ENCODE results near the gene TMOD1. TPM values are rescaled to one million over a fixed set of nuclear protein-coding genes. Genes with fewer than 3 reads are reported as not detected.
"Not testable (repeated sequence)": the region's sequence is repeated elsewhere in the genome, so short reads cannot be mapped to it uniquely, and the experiment has no call there.

Gene TMOD1
- total and polyA plus RNA-seq, 5 donors from 2014 or later, result 2.4 to 11.0 (median 3.7) TPM

DNA sequence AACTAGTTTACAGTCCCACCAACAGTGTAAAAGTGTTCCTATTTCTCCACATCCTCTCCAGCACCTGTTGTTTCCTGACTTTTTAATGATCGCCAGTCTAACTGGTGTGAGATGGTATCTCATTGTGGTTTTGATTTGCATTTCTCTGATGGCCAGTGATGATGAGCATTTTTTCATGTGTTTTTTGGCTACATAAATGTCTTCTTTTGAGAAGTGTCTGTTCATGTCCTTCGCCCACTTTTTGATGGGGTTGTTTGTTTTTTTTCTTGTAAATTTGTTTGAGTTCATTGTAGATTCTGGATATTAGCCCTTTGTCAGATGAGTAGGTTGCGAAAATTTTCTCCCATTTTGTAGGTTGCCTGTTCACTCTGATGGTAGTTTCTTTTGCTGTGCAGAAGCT is 80.1 kb downstream of the TMOD1 start:
- not testable (repeated sequence) for H3K27me3 ChIP-seq (ENCODE audit: control insufficient read depth, insufficient read depth, low read length); H3K27ac Mint-ChIP-seq; H3K36me3 Mint-ChIP-seq; H3K4me3 ChIP-seq (ENCODE audit: low read depth, low read length); ATAC-seq (ENCODE audit: low read depth in 2 of 2); H3K4me1 ChIP-seq (ENCODE audit: control insufficient read depth, insufficient read depth, low read length, poor library complexity, severe bottlenecking); H3K27me3 Mint-ChIP-seq; H3K4me1 Mint-ChIP-seq; H3K36me3 ChIP-seq (ENCODE audit: control insufficient read depth, insufficient read depth, low read length); H3K9me3 Mint-ChIP-seq; H3K4me3 Mint-ChIP-seq; H3K27ac ChIP-seq (ENCODE audit: insufficient read depth, low read length, poor library complexity, severe bottlenecking); H3K9me3 ChIP-seq (ENCODE audit: control insufficient read depth in 2 of 2, low read length in 2 of 2); DNase-seq

DNA sequence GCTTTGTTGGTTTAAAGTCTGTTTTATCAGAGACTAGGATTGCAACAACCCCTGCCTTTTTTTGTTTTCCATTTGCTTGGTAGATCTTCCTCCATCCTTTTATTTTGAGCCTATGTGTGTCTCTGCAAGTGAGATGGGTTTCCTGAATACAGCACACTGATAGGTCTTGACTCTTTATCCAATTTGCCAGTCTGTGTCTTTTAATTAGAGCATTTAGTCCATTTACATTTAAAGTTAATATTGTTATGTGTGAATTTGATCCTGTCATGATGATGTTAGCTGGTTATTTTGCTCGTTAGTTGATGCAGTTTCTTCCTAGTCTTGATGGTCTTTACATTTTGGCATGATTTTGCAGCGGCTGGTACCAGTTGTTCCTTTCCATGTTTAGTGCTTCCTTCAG is 83.3 kb downstream of the TMOD1 start:
- H3K27me3 Mint-ChIP-seq; H3K36me3 ChIP-seq (ENCODE audit: control insufficient read depth, insufficient read depth, low read length); H3K27ac Mint-ChIP-seq; H3K4me1 Mint-ChIP-seq; H3K27ac ChIP-seq (ENCODE audit: insufficient read depth, low read length, poor library complexity, severe bottlenecking); H3K4me3 Mint-ChIP-seq; H3K4me3 ChIP-seq (ENCODE audit: low read depth, low read length); DNase-seq; H3K36me3 Mint-ChIP-seq; H3K9me3 ChIP-seq (ENCODE audit: control insufficient read depth in 2 of 2, low read length in 2 of 2); ATAC-seq (ENCODE audit: low read depth in 2 of 2); H3K27me3 ChIP-seq (ENCODE audit: control insufficient read depth, insufficient read depth, low read length); H3K4me1 ChIP-seq (ENCODE audit: control insufficient read depth, insufficient read depth, low read length, poor library complexity, severe bottlenecking): not testable (repeated sequence)
- peaks cover 0 to 13% (median 4%) of the 10 kb centered on the region in 7 donors for H3K9me3 Mint-ChIP-seq

DNA sequence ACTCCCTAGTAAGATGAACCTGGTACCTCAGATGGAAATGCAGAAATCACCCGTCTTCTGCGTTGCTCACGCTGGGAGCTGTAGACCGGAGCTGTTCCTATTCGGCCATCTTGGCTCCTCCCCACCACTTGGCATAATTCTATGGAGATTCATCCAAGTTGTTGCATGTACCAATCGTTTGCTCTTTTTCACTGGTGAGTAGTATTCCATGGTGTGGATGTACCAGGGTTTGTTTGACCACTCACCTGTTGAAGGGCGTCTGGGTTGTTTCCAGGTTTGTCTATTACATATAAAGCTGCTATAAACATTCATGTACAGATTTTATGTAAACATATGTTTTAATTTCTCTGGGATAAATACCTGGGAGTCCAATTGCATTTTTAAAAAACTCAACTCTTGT is 85.4 kb downstream of the TMOD1 start:
- not testable (repeated sequence) for H3K27me3 ChIP-seq (ENCODE audit: control insufficient read depth, insufficient read depth, low read length); H3K27ac Mint-ChIP-seq; H3K4me3 ChIP-seq (ENCODE audit: low read depth, low read length); ATAC-seq (ENCODE audit: low read depth in 2 of 2); H3K27me3 Mint-ChIP-seq; H3K27ac ChIP-seq (ENCODE audit: insufficient read depth, low read length, poor library complexity, severe bottlenecking); DNase-seq; H3K36me3 ChIP-seq (ENCODE audit: control insufficient read depth, insufficient read depth, low read length); H3K9me3 ChIP-seq (ENCODE audit: control insufficient read depth in 2 of 2, low read length in 2 of 2); H3K4me1 Mint-ChIP-seq; H3K9me3 Mint-ChIP-seq; H3K4me1 ChIP-seq (ENCODE audit: control insufficient read depth, insufficient read depth, low read length, poor library complexity, severe bottlenecking); H3K4me3 Mint-ChIP-seq; H3K36me3 Mint-ChIP-seq

DNA sequence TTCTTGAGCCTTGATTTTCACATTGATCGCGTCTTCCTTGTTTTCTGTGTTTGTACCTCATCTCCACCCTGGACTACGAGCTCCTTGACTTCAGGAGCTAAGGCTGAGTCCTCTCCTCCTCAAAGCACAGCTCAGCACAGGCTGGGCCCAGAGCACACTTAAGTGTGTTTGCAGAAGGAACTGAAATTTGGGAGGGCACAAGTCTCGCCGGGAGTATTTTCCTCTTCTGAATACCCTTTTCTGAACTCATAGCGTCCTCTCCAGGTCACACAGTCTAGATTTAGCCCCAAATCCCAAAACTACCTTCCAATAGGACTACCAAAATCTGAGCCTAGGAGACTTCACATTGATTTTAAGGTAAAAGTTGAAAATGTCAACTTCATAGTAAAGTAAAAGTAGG is 90.1 kb downstream of the TMOD1 start:
- ATAC-seq (ENCODE audit: low read depth in 2 of 2) (no peak), DNase-seq (no peak)
- Mint-ChIP-seq H3K4me1 (peaks cover 0 to 2% (median 0%) of the 10 kb centered on the region in 4 donors), H3K4me3 (no peak overlapping the region), H3K36me3 (peaks cover 12% of the 10 kb centered on the region), H3K27me3 (no peaks in the 10 kb centered on the region), H3K27ac (no peak overlapping the region), H3K9me3 (peaks cover 0 to 10% (median 4%) of the 10 kb centered on the region in 7 donors)
- Histone ChIP-seq H3K4me1 (ENCODE audit: control insufficient read depth, insufficient read depth, low read length, poor library complexity, severe bottlenecking) (no peaks in the 10 kb centered on the region), H3K36me3 (ENCODE audit: control insufficient read depth, insufficient read depth, low read length) (peaks cover 2% of the 10 kb centered on the region), H3K9me3 (ENCODE audit: control insufficient read depth in 2 of 2, low read length in 2 of 2) (no peaks in the 10 kb centered on the region), H3K27me3 (ENCODE audit: control insufficient read depth, insufficient read depth, low read length) (no peaks in the 10 kb centered on the region), H3K27ac (ENCODE audit: insufficient read depth, low read length, poor library complexity, severe bottlenecking) (no peak overlapping the region), H3K4me3 (ENCODE audit: low read depth, low read length) (no peak overlapping the region)

DNA sequence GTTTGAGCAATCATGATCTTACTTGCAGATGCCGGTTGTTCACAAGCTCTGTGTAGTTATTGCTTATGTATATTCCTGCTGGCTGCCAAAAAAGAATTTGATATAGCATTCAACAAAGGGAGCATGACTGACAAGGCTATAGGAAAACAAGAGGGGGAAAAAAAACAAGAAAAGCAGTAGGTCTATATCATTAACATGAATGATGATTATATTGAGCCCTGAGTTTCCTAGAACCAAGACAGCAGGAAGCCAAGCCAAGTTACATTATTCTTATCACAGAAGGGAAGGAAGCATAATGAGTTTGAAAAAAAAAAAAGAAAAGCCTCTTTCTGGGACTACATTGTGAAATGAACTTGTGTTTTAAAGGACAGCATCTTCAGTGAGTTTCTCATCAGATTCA is 90.7 kb downstream of the TMOD1 start:
- Histone ChIP-seq H3K27me3 (ENCODE audit: control insufficient read depth, insufficient read depth, low read length) (no peaks in the 10 kb centered on the region), H3K27ac (ENCODE audit: insufficient read depth, low read length, poor library complexity, severe bottlenecking) (no peak overlapping the region), H3K4me3 (ENCODE audit: low read depth, low read length) (no peak overlapping the region), H3K36me3 (ENCODE audit: control insufficient read depth, insufficient read depth, low read length) (peaks cover 2% of the 10 kb centered on the region), H3K9me3 (ENCODE audit: control insufficient read depth in 2 of 2, low read length in 2 of 2) (no peaks in the 10 kb centered on the region), H3K4me1 (ENCODE audit: control insufficient read depth, insufficient read depth, low read length, poor library complexity, severe bottlenecking) (no peaks in the 10 kb centered on the region)
- no peak overlapping the region for H3K27ac Mint-ChIP-seq
- no peaks in the 10 kb centered on the region for H3K27me3 Mint-ChIP-seq
- DNase-seq (no peak), ATAC-seq (ENCODE audit: low read depth in 2 of 2) (no peak)
- no peak overlapping the region for H3K4me3 Mint-ChIP-seq
- peaks cover 0 to 9% (median 2%) of the 10 kb centered on the region in 7 donors for H3K9me3 Mint-ChIP-seq
- H3K36me3 Mint-ChIP-seq, result peaks cover 12% of the 10 kb centered on the region
- H3K4me1 Mint-ChIP-seq, result peaks cover 0 to 2% (median 0%) of the 10 kb centered on the region in 4 donors

DNA sequence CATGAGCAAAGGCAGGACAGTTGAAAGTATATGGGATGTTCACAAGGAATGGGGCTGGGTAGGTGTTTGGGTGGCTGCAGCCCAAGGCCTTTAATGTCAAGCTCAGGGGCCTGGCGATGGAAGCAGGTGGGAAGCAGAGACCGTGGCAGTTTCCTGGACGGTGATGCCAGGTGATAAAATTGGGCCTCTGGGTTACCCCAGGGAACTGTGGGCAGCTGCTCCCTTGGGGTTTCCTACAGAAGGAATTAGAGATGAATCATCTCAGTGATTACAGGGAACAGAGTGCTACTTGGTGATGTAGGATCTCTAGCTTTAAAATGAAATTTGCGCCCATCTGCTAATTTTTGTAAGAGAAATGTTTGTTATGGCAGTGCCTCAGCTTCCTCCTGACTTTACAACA is 92.5 kb downstream of the TMOD1 start:
- H3K36me3 ChIP-seq (ENCODE audit: control insufficient read depth, insufficient read depth, low read length), result peaks cover 2% of the 10 kb centered on the region
- no peaks in the 10 kb centered on the region for H3K27me3 Mint-ChIP-seq
- H3K27me3 ChIP-seq (ENCODE audit: control insufficient read depth, insufficient read depth, low read length), result no peaks in the 10 kb centered on the region
- H3K4me3 ChIP-seq (ENCODE audit: low read depth, low read length), result no peak overlapping the region
- no peak overlapping the region for H3K27ac Mint-ChIP-seq
- DNase-seq, result no peak
- H3K4me1 Mint-ChIP-seq, result peaks cover 6 to 9% (median 7%) of the 10 kb centered on the region in 4 donors
- peaks cover 3% of the 10 kb centered on the region for H3K4me1 ChIP-seq (ENCODE audit: control insufficient read depth, insufficient read depth, low read length, poor library complexity, severe bottlenecking)
- H3K9me3 Mint-ChIP-seq, result peaks cover 0 to 2% (median 0%) of the 10 kb centered on the region in 7 donors
- peaks cover 12% of the 10 kb centered on the region for H3K36me3 Mint-ChIP-seq
- H3K4me3 Mint-ChIP-seq, result no peak overlapping the region
- H3K27ac ChIP-seq (ENCODE audit: insufficient read depth, low read length, poor library complexity, severe bottlenecking), result no peak overlapping the region
- no peaks in the 10 kb centered on the region for H3K9me3 ChIP-seq (ENCODE audit: control insufficient read depth in 2 of 2, low read length in 2 of 2)
- no peak for ATAC-seq (ENCODE audit: low read depth in 2 of 2)

DNA sequence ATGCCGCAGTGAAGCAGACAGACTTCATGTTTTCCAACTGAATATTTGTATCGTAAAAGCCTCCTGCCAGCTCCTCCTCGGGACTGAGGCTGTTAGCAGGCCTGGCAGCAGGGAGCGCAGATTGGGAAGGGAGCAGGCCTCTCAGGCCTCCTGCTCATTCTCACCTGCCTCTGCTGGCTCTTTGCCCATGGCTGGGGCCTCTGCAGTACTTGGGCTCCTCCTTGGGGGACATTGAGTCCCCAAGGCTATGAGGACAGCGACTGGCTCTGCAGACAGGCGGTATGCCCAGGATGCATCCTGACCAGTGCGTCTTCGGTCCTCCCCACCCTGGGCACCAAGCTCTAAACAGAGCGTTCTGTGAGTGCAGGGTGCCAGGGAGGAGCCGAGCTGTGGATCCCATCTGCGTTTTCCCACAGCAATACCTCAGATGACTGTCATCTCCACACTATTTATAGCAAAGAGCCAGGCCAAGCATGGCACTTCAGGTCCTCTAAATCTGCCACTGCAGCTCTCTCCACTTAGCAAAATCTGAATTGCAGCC is 93.0 kb downstream of the TMOD1 start:
- Histone ChIP-seq H3K4me1 (ENCODE audit: control insufficient read depth, insufficient read depth, low read length, poor library complexity, severe bottlenecking) (peaks cover 3% of the 10 kb centered on the region), H3K9me3 (ENCODE audit: control insufficient read depth in 2 of 2, low read length in 2 of 2) (no peaks in the 10 kb centered on the region), H3K4me3 (ENCODE audit: low read depth, low read length) (no peak overlapping the region), H3K36me3 (ENCODE audit: control insufficient read depth, insufficient read depth, low read length) (peaks cover 2% of the 10 kb centered on the region), H3K27me3 (ENCODE audit: control insufficient read depth, insufficient read depth, low read length) (no peaks in the 10 kb centered on the region), H3K27ac (ENCODE audit: insufficient read depth, low read length, poor library complexity, severe bottlenecking) (no peak overlapping the region)
- Mint-ChIP-seq H3K27me3 (no peaks in the 10 kb centered on the region), H3K9me3 (peaks cover 0 to 2% (median 0%) of the 10 kb centered on the region in 7 donors), H3K36me3 (peaks cover 12% of the 10 kb centered on the region), H3K4me3 (no peak overlapping the region), H3K4me1 (peaks cover 6 to 9% (median 7%) of the 10 kb centered on the region in 4 donors), H3K27ac (no peak overlapping the region)
- ATAC-seq (ENCODE audit: low read depth in 2 of 2) (no peak), DNase-seq (no peak)

DNA sequence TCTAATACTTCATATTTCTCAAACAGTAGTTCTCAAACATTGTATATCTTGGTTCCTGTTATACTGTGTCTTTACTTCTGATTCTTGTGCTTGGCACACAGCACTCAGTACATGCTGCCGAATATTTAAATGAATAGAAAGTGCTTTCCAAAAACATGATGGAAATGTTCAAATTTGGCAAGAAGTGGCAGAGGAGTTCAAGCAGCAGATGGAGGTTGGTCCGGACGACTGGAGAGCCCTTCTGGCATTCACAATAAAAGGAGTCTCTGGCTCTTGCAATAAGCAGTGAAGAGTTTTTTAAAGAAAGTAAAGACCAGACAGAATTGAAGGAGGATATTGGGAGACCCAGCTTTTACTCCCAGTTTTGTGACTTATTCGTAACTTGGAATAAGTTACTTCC is 95.4 kb downstream of the TMOD1 start:
- Histone ChIP-seq H3K9me3 (ENCODE audit: control insufficient read depth in 2 of 2, low read length in 2 of 2) (no peaks in the 10 kb centered on the region), H3K27ac (ENCODE audit: insufficient read depth, low read length, poor library complexity, severe bottlenecking) (no peak overlapping the region), H3K4me3 (ENCODE audit: low read depth, low read length) (no peak overlapping the region), H3K4me1 (ENCODE audit: control insufficient read depth, insufficient read depth, low read length, poor library complexity, severe bottlenecking) (peaks cover 3% of the 10 kb centered on the region), H3K27me3 (ENCODE audit: control insufficient read depth, insufficient read depth, low read length) (no peaks in the 10 kb centered on the region), H3K36me3 (ENCODE audit: control insufficient read depth, insufficient read depth, low read length) (peaks cover 19% of the 10 kb centered on the region)
- peaks cover 6 to 9% (median 7%) of the 10 kb centered on the region in 4 donors for H3K4me1 Mint-ChIP-seq
- H3K36me3 Mint-ChIP-seq, result peaks cover 15% of the 10 kb centered on the region
- H3K9me3 Mint-ChIP-seq, result peaks cover 0 to 2% (median 0%) of the 10 kb centered on the region in 7 donors
- no peak for ATAC-seq (ENCODE audit: low read depth in 2 of 2)
- H3K4me3 Mint-ChIP-seq, result no peak overlapping the region
- H3K27me3 Mint-ChIP-seq, result no peaks in the 10 kb centered on the region
- DNase-seq, result no peak
- no peak overlapping the region for H3K27ac Mint-ChIP-seq
